ENCODE results near the gene CREB3L1. TPM values are rescaled to one million over a fixed set of nuclear protein-coding genes. Genes with fewer than 3 reads are reported as not detected.

Gene CREB3L1
- total and polyA plus RNA-seq, 2 of the 13 experiments (the other 11 are each of a cell fraction or from before 2014, with no cell fraction given) = not detected

DNA sequence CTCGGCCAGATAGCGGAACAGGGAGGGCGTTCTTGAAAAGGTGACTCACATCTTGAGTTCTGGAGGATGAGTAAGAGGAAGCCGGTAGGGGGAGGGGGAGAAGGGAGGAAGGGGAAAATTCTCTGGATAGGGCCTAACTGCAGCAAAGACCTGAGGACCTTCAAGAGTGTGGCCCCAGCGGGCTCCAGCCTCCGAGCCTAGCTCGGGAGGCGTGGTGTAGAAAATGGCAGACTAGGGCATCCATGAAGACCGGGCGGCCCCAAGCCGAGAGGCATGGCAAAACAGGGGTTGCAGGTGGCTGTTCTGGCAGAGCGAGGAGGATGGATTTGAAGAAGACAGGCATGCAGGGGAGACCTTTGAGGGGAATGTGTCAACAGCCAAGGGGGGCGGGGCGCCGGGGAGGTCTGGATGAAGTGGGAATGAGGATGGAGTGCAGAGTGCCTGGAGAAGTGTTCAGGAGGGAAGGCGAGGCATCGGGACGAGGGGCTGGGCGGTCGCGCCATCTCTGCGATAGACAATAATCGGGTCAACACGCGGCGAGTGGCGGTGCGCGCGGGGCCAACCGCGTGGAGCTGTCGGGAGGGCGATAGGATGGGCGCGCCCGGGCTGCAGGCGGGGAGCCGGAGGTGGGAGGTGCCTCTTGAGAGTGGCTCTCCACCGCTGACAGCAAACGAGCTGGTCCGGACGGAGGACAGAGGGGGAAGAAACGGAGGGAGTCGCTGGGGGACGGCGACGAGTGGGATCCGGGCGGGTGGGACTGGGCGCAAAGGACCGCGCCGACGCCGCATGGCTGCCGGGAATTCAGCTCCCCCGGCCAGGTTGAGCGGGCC is 40.0 kb upstream of the CREB3L1 start (continued):
- TF ChIP-seq, protein P1, sequence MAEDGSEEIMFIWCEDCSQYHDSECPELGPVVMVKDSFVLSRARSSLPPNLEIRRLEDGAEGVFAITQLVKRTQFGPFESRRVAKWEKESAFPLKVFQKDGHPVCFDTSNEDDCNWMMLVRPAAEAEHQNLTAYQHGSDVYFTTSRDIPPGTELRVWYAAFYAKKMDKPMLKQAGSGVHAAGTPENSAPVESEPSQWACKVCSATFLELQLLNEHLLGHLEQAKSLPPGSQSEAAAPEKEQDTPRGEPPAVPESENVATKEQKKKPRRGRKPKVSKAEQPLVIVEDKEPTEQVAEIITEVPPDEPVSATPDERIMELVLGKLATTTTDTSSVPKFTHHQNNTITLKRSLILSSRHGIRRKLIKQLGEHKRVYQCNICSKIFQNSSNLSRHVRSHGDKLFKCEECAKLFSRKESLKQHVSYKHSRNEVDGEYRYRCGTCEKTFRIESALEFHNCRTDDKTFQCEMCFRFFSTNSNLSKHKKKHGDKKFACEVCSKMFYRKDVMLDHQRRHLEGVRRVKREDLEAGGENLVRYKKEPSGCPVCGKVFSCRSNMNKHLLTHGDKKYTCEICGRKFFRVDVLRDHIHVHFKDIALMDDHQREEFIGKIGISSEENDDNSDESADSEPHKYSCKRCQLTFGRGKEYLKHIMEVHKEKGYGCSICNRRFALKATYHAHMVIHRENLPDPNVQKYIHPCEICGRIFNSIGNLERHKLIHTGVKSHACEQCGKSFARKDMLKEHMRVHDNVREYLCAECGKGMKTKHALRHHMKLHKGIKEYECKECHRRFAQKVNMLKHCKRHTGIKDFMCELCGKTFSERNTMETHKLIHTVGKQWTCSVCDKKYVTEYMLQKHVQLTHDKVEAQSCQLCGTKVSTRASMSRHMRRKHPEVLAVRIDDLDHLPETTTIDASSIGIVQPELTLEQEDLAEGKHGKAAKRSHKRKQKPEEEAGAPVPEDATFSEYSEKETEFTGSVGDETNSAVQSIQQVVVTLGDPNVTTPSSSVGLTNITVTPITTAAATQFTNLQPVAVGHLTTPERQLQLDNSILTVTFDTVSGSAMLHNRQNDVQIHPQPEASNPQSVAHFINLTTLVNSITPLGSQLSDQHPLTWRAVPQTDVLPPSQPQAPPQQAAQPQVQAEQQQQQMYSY (CRISPR knock-in tag; IDR thresholded peaks at IDR 0.05) = no peak
- TF ChIP-seq SRY (CRISPR knock-in tag; IDR thresholded peaks at IDR 0.05) = no peak
- 0 out of 2 replicates have a peak, but pooled peaks have one; percentile 34 for TF ChIP-seq PAX8 (CRISPR knock-in tag; IDR thresholded peaks at IDR 0.05; ENCODE audit: borderline replicate concordance)
- no peak for TF ChIP-seq PAWR (CRISPR knock-in tag; IDR thresholded peaks at IDR 0.05; ENCODE audit: borderline replicate concordance)
- no peak for TF ChIP-seq ZFP90 (CRISPR knock-in tag; IDR thresholded peaks at IDR 0.05; ENCODE audit: borderline replicate concordance)
- no peak for TF ChIP-seq MYNN (CRISPR knock-in tag; IDR thresholded peaks at IDR 0.05; ENCODE audit: low read depth)
- TF ChIP-seq, protein P2, sequence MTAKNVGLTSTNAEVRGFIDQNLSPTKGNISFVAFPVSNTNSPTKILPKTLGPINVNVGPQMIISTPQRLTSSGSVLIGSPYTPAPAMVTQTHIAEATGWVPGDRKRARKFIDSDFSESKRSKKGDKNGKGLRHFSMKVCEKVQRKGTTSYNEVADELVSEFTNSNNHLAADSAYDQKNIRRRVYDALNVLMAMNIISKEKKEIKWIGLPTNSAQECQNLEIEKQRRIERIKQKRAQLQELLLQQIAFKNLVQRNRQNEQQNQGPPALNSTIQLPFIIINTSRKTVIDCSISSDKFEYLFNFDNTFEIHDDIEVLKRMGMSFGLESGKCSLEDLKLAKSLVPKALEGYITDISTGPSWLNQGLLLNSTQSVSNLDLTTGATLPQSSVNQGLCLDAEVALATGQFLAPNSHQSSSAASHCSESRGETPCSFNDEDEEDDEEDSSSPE (CRISPR knock-in tag; IDR thresholded peaks at IDR 0.05) = no peak
- TF ChIP-seq, protein P3, sequence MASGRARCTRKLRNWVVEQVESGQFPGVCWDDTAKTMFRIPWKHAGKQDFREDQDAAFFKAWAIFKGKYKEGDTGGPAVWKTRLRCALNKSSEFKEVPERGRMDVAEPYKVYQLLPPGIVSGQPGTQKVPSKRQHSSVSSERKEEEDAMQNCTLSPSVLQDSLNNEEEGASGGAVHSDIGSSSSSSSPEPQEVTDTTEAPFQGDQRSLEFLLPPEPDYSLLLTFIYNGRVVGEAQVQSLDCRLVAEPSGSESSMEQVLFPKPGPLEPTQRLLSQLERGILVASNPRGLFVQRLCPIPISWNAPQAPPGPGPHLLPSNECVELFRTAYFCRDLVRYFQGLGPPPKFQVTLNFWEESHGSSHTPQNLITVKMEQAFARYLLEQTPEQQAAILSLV (CRISPR knock-in tag; IDR thresholded peaks at IDR 0.05; ENCODE audit: borderline replicate concordance) = no peak
- peak; percentile 51 for TF ChIP-seq FOSL2 (CRISPR knock-in tag; IDR thresholded peaks at IDR 0.05)
- TF ChIP-seq, protein P4, sequence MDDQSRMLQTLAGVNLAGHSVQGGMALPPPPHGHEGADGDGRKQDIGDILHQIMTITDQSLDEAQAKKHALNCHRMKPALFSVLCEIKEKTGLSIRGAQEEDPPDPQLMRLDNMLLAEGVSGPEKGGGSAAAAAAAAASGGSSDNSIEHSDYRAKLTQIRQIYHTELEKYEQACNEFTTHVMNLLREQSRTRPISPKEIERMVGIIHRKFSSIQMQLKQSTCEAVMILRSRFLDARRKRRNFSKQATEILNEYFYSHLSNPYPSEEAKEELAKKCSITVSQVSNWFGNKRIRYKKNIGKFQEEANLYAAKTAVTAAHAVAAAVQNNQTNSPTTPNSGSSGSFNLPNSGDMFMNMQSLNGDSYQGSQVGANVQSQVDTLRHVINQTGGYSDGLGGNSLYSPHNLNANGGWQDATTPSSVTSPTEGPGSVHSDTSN (CRISPR knock-in tag; IDR thresholded peaks at IDR 0.05; ENCODE audit: borderline replicate concordance) = no peak
- TF ChIP-seq TCF7L2 (IDR thresholded peaks at IDR 0.05; ENCODE audit: low read depth, low read length) = no peak
- TF ChIP-seq, protein P5, sequence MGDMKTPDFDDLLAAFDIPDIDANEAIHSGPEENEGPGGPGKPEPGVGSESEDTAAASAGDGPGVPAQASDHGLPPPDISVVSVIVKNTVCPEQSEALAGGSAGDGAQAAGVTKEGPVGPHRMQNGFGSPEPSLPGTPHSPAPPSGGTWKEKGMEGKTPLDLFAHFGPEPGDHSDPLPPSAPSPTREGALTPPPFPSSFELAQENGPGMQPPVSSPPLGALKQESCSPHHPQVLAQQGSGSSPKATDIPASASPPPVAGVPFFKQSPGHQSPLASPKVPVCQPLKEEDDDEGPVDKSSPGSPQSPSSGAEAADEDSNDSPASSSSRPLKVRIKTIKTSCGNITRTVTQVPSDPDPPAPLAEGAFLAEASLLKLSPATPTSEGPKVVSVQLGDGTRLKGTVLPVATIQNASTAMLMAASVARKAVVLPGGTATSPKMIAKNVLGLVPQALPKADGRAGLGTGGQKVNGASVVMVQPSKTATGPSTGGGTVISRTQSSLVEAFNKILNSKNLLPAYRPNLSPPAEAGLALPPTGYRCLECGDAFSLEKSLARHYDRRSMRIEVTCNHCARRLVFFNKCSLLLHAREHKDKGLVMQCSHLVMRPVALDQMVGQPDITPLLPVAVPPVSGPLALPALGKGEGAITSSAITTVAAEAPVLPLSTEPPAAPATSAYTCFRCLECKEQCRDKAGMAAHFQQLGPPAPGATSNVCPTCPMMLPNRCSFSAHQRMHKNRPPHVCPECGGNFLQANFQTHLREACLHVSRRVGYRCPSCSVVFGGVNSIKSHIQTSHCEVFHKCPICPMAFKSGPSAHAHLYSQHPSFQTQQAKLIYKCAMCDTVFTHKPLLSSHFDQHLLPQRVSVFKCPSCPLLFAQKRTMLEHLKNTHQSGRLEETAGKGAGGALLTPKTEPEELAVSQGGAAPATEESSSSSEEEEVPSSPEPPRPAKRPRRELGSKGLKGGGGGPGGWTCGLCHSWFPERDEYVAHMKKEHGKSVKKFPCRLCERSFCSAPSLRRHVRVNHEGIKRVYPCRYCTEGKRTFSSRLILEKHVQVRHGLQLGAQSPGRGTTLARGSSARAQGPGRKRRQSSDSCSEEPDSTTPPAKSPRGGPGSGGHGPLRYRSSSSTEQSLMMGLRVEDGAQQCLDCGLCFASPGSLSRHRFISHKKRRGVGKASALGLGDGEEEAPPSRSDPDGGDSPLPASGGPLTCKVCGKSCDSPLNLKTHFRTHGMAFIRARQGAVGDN (CRISPR knock-in tag; IDR thresholded peaks at IDR 0.05) = no peak
- TF ChIP-seq, protein P6, sequence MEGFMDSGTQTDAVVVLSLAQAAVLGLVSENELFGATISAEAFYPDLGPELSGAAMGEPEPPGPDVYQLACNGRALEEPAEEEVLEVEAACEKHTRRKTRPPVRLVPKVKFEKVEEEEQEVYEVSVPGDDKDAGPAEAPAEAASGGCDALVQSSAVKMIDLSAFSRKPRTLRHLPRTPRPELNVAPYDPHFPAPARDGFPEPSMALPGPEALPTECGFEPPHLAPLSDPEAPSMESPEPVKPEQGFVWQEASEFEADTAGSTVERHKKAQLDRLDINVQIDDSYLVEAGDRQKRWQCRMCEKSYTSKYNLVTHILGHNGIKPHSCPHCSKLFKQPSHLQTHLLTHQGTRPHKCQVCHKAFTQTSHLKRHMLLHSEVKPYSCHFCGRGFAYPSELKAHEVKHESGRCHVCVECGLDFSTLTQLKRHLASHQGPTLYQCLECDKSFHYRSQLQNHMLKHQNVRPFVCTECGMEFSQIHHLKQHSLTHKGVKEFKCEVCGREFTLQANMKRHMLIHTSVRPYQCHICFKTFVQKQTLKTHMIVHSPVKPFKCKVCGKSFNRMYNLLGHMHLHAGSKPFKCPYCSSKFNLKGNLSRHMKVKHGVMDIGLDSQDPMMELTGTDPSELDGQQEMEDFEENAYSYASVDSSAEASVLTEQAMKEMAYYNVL (CRISPR knock-in tag; IDR thresholded peaks at IDR 0.05; ENCODE audit: borderline replicate concordance) = no peak
